GM12875 (cell line): ENCODE data around the gene ZNRF2.

ENCODE experiments used
- H3K4me3 ChIP-seq: one replicate; pipeline ENCODE4 v1.5.1; 2011; ENCODE audit warnings: low read depth, low read length, control low read depth
- CTCF ChIP-seq: IDR thresholded peaks from 2 replicates; pipeline ENCODE4 v1.5.1; 2011; ENCODE audit warnings: low read depth, mild to moderate bottlenecking, control low read depth, inconsistent platforms, low read length, moderate library complexity, borderline replicate concordance; ENCODE audit not compliant: insufficient read depth

The ZNRF2 gene

GRCh38 chr7:30252885-30253795, 31.3 kb upstream of the ZNRF2 start:
- TF ChIP-seq CTCF: no peak
- H3K4me3 ChIP-seq: no peak overlapping the region

GRCh38 chr7:30253796-30254165, 30.6 kb upstream of the ZNRF2 start:
- no peak for TF ChIP-seq CTCF
- no peak overlapping the region for H3K4me3 ChIP-seq

GRCh38 chr7:30254248-30254647, 30.1 kb upstream of the ZNRF2 start:
- TF ChIP-seq CTCF: no peak
- no peak overlapping the region for H3K4me3 ChIP-seq

GRCh38 chr7:30254717-30255063, 29.7 kb upstream of the ZNRF2 start:
- H3K4me3 ChIP-seq: no peak overlapping the region
- no peak for TF ChIP-seq CTCF

GRCh38 chr7:30255064-30255769, 29.2 kb upstream of the ZNRF2 start:
- H3K4me3 ChIP-seq: no peak overlapping the region
- TF ChIP-seq CTCF: no peak

GRCh38 chr7:30256349-30256858, 28.0 kb upstream of the ZNRF2 start:
- TF ChIP-seq CTCF: no peak
- H3K4me3 ChIP-seq: no peak overlapping the region

- no peak overlapping the region for H3K4me3 ChIP-seq
- no peak for TF ChIP-seq CTCF
These were observed 24.1 kb upstream of the ZNRF2 start for GRCh38 chr7:30260246-30260768.
